HK-2 (cell line): ENCODE data around the gene PRL.

Source experiments
- DNase-seq: peaks from one replicate; pipeline ENCODE4 v3.0.0-alpha.2; 2018; ENCODE audit not compliant: unreplicated experiment

PRL gene

DNA sequence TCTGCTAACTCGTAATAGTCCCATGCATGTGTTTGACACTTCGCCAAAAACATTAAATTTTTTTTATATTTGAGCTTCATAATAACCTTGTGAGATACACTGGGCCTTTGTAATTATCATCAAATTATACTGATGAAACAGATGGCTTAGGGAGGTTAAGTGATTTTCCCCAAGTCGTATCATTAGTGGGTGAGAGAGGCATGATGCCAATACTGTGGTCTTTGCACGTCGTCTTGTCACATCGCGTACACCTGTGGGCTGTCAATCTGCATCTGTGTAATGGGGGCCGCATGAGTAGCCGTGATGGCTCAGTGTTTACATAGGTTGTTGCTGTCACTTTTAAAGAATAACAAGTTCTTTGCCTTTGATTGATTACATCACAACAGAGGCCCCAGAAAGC is 1.7 kb downstream of the PRL start:
- no peak for DNase-seq

DNA sequence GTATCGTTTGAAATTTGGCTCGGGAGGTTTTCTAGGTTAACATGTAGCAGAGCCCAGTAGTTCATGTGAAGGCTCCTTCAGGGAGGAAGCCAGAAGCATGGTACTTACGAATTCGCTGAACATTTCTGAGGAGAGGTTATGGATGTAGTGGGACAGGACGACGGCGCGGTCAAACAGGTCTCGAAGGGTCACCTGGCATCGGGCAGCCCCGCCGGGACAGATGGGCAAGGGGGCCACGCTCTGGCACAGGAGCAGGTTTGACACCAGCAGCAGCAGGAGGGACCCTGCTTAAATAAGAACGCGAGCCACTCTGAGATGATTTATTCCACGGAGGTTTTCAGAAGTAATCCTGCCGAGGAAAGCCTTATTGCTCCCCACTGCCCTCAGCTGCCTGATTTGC is 2.5 kb downstream of the PRL start:
- no peak for DNase-seq

DNA sequence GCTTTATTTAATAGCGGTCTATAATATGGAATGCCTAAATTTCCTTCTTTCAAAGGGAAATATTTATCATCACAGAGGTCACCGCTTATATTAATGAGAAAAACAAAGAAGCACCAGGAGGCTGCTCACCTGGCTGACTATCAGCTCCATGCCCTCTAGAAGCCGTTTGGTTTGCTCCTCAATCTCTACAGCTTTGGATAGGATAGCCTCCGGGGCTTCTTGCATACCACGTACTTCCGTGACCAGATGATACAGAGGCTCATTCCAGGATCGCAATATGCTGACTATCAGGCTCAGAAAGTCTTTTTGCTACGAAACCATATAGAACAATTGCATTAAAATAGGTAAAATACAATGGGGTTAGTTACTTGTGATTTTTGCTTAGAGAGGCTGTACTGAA is 6.8 kb downstream of the PRL start:
- no peak for DNase-seq

DNA sequence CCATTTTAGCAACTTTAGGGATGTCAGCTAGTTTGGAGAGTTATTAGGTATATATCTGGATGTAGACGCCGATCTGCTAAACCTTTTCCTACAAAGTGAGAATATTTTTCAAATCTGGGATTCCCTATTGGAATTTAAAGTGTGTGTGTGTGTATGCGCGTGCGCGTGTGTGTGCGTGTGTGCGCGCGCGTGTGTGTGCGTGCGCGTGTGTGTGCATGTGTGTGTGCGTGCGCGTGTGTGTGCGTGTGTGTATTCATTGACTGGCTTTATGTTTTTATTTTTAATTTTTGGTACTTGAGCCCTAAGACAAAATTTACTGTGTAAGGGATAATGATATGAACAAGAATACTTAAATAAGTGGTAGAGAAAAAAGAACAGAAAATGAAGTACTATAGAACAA is 8.1 kb downstream of the PRL start:
- DNase-seq, result no peak

DNA sequence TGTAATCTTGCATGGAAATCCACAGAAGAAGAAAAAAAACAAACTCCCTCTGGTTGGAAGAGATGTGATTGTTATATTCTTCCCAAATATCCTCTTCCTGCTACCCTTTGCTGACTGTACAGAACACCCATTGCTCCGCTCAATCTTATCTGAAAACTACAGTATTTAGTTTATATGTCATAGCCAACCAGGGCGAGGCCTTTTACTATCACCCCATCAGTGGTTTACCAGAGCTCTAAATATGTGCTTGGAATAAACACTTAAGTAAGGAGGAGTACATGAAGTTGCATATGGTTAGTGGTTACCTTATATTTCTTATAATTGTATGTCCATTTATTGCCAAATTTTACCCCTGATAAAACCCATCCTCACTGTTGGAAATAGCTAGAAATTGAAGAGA is 12.2 kb downstream of the PRL start:
- DNase-seq, result no peak

DNA sequence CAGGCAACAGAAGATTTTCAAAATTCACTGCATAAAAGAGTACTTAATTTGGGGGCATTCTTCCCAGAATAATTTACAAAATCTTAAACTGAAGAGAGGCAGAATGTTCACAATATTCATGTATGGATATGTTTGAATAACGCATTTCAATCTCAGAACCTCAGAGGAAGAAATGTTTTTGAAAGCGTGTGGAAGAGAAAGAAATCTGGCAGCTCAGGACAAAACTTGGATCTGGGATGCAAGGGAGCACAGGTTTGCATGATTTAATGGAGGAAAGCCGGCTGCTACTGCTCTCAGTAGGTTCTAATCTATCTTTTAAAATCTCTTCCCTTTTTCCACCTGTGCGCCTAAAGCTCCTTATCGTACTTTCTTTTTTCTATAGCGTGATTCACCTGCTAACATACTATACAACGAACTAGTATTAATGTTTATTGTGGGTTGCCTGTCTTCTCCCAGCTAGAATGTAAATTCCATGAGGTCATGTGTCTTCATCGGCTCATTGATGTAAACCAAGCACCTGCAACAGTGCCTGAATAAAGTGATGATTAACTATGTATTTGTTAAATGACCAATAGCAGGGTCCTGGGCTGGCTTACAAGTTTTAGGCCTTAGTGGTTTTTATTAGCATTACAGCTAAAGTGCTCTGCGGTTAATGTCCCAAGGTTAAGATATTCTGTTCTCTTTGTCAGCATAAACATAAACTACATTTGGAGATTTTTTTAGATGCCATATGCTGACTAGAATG is 15.3 kb downstream of the PRL start:
- DNase-seq, result no peak

DNA sequence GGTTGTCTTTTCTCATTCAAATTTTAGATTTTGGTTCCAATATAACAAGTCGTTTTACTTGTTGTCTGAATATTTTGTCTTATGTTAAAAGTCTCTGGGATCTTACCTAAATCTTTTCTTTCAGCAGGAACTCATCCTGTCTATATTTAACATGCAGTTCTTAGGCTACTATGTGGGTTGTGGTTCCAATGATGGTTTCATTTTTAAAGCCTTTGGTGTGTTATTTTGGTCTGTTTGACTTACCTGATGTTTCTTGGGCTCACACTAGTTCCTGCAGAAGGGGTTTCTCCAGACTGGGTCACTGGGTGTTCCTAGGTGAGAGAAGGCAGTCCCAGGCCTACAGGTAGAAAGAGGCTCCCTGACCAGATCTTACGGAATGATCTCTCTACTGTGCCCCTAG is 17.4 kb downstream of the PRL start:
- DNase-seq, result no peak

DNA sequence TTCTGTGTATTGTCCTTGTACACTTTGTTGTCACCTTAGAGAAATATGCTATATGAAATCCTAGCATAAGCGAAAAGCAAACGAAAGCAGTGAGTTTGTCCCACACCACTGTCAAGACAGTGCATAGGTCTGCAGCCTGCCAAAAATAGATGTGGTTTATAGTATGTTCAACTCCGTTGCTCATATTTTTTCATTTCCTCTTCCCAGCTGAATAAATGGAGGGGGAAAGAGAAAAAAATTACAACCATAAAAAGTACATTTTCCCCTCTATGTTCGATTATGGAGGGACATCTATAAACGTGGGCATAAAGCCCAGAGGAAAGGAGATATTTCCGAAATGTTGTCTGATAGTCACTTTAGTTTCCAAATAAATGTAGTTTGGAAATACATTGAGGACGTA is 25.8 kb downstream of the PRL start:
- no peak for DNase-seq

DNA sequence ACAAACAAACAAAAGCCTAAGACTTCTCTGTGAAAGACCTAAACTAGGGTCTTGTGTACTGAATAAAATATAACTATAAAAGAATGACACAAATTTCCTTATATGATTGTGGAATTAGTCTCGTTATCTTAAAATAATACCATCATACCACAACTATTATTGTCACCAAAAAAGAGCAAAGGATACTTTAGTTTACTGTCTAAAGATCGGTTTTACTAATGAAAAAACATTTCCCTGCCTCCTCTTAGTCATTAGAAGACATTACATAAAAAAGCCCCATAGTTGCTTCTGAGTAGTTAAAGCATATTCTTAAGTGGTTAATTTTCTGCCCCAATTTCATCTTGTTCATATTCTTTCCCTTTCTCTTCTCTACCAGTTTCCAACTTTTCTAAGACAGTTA is 33.1 kb downstream of the PRL start:
- no peak for DNase-seq

DNA sequence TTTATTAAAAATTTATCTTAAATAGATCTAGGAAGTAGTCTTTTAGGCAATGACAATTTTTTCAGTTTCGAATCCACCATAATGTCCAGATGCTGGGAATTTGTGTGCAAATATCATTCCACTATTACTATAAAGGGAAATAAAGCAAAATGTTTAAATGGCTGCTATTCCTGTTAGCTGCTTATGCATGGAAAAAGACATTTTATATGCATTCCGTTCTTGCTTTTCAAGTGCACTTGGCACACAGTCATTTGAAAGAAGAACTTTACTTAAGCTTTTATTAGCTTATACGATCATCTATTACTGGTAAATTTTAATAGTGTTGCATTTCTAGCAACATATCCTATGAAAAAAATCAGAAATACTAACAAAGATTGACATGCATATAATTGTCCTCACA is 42.0 kb downstream of the PRL start:
- DNase-seq, result no peak

DNA sequence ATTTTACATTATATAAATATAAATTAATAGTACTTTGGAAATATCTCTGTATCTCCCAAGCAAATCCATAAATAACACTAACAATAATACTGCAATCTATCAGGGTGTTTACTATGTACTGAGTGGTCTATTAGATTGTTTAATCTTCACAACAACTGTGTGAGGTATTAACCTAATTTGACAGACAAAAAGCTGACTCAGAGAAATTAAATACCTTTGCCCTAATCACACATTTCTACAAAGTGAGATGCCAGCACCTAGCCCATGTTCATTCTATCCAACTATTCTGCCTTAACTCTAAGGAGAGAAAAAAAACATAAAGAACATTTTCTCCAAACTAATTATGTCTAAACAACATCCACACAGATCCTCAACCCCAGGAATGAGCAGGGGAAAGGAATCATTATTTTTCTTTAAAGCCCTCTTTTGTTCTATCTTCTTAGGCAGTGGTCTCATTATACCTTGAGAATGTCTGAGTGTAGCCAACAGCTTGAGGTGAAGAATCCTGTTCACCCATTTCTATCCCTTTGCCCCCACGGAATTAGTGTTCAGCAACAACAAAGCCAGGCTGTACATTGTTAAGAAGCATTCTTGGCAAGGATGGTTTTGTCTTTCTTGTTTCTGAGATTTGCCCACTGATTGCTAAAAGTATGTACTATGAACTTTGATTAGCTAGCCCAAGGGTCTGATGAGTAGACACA is 42.7 kb downstream of the PRL start:
- DNase-seq, result no peak

DNA sequence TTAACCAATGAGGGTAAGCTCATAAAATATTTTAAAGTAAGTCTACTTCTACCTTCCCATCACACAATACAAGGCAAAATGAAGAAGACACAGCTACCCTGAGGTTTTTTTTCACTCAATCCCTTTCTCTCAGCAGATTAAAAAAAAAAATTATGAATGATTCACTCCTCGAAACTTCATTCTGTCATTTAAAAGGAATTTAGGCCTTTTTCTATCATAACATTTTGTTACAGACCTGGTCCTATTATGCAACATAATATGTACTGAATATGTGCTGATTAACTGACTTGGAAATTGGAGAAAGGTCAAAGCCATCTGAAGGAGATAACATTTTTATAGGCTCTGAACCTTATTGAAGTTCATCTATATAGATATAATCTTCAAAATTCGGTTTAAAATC is 45.5 kb downstream of the PRL start:
- no peak for DNase-seq

DNA sequence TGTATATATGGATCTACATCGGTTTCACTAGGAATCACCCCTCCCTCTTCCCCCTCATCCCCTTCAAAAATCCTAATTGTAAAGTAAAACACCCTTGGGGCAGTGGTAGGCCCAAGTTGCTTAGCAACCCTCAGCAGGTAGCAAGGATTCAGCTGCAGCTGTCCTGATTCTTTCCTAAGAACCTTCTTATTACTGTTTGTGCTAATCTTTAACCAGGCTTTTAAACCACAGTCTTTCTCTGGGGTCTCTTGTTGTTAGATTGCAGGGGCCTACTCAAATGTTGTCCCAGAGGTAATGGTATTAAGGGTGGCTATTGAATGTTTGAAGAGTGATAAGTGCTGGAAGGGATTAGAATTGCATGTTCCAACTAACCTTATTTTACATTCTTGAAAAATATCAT is 46.4 kb downstream of the PRL start:
- DNase-seq, result no peak

DNA sequence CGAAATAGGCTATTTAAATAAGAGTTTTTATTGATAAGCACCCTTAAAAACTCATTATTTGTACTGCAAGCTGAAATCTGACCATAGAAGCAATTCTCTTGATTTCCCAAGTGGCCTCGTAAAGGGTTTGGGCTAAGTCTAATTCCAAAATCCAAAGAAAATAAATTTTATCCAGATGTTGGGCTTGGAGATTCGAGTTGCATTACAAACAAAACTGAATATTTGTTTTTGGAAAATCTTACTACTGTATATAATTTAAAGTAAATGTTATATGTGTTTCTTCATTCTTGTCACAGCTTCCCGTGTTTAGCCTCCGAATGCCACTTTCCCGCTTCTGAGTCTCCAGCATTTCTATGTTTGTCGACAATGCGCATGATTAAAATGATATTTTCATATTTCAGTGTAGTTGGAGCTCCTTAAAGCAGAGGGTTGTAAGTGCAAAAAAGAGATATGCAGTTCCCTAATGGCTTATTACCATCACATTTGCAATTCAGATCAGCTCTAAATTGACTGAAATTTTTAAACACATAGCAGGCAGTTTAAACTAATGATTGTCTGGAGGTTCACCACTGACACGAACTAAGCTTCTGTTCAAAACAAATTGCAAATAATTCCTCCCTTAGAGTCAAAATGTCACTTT is 47.0 kb downstream of the PRL start:
- no peak for DNase-seq

DNA sequence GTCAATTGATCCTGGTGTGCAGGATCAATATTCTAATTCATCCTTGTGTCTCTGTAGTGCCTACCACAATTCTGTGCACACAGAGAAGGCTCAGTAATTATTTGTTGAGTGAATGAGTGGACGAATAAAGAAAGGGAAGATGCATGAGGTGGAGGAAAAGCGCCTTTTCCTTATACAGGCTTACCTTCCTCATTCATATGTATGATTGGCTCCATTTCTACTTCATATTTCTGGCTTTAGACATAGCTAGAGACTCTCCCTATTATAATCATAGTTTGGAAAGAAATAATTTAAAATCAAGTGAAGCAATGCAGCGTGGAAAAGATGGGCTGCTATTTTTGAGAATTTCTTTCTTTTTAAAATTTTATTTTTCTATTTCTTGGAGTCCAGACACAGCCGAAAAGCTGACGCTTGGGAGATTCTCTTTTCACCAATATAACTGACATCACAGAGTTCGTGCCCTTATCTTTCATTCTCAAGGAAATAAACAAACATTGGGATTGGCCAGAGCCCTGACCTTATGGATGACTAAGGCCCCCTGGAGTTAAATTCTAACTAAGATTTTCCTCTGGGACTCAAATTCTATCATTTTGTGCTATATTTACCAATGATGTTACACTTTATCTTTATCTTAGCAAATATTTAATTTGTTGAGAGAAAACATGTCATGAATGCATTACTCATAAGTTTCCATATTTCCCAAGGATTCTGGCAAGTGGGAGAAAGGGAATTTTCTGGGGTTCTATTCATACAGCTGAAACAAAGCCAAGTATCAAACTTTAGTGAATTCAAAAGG is 48.1 kb downstream of the PRL start:
- DNase-seq, result no peak

DNA sequence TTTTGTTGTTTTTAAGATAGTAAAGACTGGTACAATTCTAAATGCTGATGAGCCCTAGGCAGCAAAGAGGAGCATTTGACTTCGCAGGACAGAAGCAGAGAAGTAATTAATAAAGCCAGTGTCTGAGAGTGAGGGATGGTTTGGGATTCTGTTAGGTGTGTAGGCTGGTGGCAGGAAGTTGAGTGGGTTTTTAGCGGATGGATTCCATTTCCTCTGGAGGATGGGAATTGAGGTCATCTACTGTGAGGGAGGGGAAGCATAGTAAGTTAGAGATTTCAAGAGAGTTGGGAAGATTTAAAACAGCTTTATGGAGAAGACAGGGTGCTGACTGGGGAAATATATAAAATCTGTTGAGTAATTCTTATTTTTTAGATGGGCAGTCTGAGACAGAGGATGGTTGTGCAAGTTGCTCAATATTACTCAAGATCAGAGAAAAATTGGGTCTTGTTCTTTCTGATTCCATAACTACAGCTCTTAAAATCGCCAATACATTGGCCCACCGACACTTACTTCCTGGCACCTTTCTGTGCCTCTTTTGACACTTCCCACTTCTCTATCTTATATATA is 48.8 kb downstream of the PRL start:
- DNase-seq, result no peak

DNA sequence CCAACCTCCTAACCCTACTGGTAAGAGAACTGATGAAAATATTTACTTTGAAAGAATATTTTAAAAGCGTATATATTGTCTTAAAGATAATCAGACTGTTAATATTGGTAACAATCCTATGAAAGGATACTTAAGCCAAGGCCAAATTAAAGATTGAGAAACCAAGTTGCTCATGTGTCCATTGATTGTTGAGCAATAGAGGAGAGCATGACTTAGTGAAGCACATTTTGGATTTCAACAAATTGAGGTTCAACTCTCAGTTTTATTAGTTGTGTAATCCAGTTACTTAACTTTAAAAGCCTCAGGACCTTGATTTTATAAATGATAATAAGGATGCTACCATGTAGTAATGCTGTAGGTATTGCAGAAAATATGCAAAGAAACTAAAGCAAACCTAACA is 56.8 kb downstream of the PRL start:
- DNase-seq, result no peak

DNA sequence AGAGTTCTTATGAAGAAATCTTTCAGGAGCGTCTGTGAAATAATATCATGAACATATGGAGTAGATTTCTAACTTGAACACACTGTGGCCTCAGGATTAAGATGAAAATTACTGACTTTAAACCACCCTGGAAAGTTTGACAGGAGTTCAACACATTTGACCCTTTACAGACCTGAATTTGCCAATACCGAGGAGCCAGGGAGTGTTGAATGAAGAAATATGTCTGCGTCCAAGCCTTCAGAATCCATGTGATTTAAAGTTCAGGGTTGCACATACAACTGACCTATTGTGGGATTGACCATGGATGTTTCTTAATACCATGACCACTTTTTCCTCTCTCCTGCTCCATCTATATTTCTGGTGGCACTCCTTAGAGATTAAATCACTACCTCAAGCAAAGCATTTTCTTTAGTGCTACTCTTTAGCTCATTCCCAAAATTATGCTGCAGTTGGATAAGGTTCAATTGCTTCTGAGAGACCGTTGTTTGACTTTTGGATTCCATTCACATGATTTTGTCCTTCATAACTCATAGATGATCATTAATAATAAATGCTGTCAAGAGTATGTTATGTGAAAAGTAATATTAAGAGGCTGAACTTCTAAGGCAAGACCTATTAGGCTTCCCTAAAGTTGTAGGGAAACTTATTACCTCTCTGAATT is 57.4 kb downstream of the PRL start:
- DNase-seq, result no peak

DNA sequence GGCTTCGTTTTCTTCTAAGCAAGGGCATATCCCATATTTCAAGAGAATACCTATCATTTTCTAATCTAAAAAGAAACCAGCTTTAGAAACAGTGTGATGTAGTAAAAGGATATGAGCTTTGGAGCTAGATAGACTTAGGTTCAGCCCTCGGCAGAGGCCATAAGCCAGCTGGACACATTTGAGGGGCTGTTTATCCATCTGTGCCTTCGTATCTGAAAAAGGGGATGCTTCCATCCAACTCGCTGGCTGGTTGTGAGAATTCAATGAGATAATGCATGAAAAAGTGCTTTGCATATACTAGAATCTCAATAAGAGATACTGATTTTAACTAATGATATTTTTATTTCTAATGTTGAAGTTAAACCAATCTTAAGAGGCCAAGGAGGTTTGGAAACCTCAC is 58.0 kb downstream of the PRL start:
- no peak for DNase-seq

DNA sequence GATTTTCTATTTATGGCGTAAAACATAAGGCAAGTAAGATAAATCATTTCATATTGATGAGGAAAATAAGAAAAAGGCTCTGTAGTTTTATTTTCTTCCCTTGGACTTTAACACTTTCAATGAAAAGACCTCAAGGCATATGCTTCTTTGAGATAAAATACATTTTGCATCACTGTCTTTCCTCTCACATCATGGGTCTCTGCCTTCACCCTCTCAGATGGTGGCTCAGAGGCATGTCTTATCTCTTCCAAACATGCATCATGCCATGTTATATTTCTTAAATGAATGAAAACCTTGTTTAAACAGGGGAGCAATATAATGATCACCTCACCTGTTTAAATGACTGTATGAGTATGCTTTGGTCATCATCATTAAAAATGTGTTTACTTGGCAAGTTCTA is 59.3 kb downstream of the PRL start:
- no peak for DNase-seq
